ENCODE data around the gene ARSG. TPM values are rescaled to one million over a fixed set of nuclear protein-coding genes. Genes with fewer than 3 reads are reported as not detected.

The ARSG gene
- total and polyA plus RNA-seq, 2 of the 13 experiments (the other 11 are each of a cell fraction or from before 2014, with no cell fraction given) = 3.7 to 15.2 TPM

- 0 out of 2 replicates have a peak, but pooled peaks have one; percentile 24 for TF ChIP-seq HBP1 (CRISPR knock-in tag; IDR thresholded peaks at IDR 0.05; ENCODE audit: low read depth)
- TF ChIP-seq AKAP8 (CRISPR knock-in tag; IDR thresholded peaks at IDR 0.05) = no peak
- TF ChIP-seq ZNF180 (CRISPR knock-in tag; IDR thresholded peaks at IDR 0.05; ENCODE audit: borderline replicate concordance, low read depth) = no peak
- no peak; the same call in 1 of the 2 replicates for TF ChIP-seq BRD4 (CRISPR knock-in tag; IDR thresholded peaks at IDR 0.05)
- TF ChIP-seq RAD51 (IDR thresholded peaks at IDR 0.05; ENCODE audit: borderline replicate concordance) = no peak
- no peak for TF ChIP-seq SOX6 (IDR thresholded peaks at IDR 0.05)
- no peak for TF ChIP-seq SOX6 (CRISPR knock-in tag; IDR thresholded peaks at IDR 0.05)
- TF ChIP-seq POGK (CRISPR knock-in tag; conservative IDR thresholded peaks at IDR 0.05) = no peak
- TF ChIP-seq, protein P1, sequence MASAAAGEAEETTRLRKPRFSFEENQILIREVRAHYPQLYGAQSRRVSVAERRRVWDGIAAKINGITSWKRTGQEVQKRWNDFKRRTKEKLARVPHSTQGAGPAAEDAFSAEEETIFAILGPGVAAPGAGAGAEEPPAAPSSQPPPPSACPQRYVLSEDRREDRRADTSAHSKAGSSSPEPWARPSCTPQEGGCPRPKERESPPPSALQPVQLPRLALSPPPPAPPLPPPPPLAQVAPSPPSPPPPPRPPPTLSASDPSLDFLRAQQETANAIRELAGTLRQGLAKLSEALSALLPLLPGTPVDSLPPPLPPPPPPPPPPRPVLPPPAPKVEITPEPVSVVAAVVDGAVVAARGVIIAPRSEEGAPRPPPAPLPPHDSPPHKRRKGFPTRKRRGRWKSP (CRISPR knock-in tag; IDR thresholded peaks at IDR 0.05) = no peak
- no peak for TF ChIP-seq ZNF251 (CRISPR knock-in tag; IDR thresholded peaks at IDR 0.05)
- no peak for TF ChIP-seq NFIC (IDR thresholded peaks at IDR 0.05; ENCODE audit: low read length)
- TF ChIP-seq ATF1 (CRISPR knock-in tag; IDR thresholded peaks at IDR 0.05) = no peak
- TF ChIP-seq KLF13 (CRISPR knock-in tag; IDR thresholded peaks at IDR 0.05) = no peak
- peak; percentile 56; the same call in 1 of the 2 replicates for TF ChIP-seq MED1 (CRISPR knock-in tag; IDR thresholded peaks at IDR 0.05)
- no peak for TF ChIP-seq JARID2 (CRISPR knock-in tag; IDR thresholded peaks at IDR 0.05; ENCODE audit: insufficient replicate concordance)
- TF ChIP-seq ZSCAN31 (CRISPR knock-in tag; IDR thresholded peaks at IDR 0.05; ENCODE audit: low read depth) = no peak; the same call in 1 of the 2 replicates
- TF ChIP-seq, protein P2, sequence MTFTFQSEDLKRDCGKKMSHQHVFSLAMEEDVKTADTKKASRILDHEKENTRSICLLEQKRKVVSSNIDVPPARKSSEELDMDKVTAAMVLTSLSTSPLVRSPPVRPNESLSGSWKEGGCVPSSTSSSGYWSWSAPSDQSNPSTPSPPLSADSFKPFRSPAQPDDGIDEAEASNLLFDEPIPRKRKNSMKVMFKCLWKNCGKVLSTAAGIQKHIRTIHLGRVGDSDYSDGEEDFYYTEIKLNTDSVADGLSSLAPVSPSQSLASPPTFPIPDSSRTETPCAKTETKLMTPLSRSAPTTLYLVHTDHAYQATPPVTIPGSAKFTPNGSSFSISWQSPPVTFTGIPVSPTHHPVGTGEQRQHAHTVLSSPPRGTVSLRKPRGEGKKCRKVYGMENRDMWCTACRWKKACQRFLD (CRISPR knock-in tag; IDR thresholded peaks at IDR 0.05; ENCODE audit: borderline replicate concordance) = no peak
- TF ChIP-seq ZNF740 (CRISPR knock-in tag; IDR thresholded peaks at IDR 0.05) = peak; percentile 73; the same call in 1 of the 2 replicates
- no peak for TF ChIP-seq KDM4B (CRISPR knock-in tag; IDR thresholded peaks at IDR 0.05)
- no peak for TF ChIP-seq PITX1 (CRISPR knock-in tag; IDR thresholded peaks at IDR 0.05)
- TF ChIP-seq AGO2 (optimal IDR thresholded peaks at IDR 0.05; ENCODE audit: low read depth, low read length) = no peak
- TF ChIP-seq ZNF512 (CRISPR knock-in tag; IDR thresholded peaks at IDR 0.05) = no peak
- no peak for TF ChIP-seq PTBP1 (IDR thresholded peaks at IDR 0.05; ENCODE audit: low read depth, low read length, poor library complexity, severe bottlenecking)
Measured at GRCh38 chr17:68290955-68291835, at the start of gene ARSG, which contains the start of gene SLC16A6 (continued).
